GM23338 (cell line): Measurements from ENCODE around the gene NSL1. TPM values are rescaled to one million over a fixed set of nuclear protein-coding genes. Genes with fewer than 3 reads are reported as not detected.

Source experiments
- ATAC-seq: fragments of 200-7000 bp; cut with Tn5 transposase; 3 replicates; pipeline ENCODE4 v1.9.1; 2020
- DNase-seq: peaks from one replicate; pipeline ENCODE4 v3.0.0-alpha.2; 2015; ENCODE audit warnings: low spot score
- H2AFZ ChIP-seq: fragments of 200-600 bp; sonication (generic); 2 replicates; pipeline ENCODE4 v1.8.0; 2016; ENCODE audit warnings: antibody characterized with exemption, mild to moderate bottlenecking, moderate library complexity
- H3F3A ChIP-seq: fragments of 200-600 bp; sonication (generic); replicated peaks from 2 replicates; pipeline ENCODE4 v1.8.0; 2017; ENCODE audit warnings: antibody characterized with exemption, mixed run types, low read depth
- H3K27ac ChIP-seq: fragments of 200-600 bp; sonication (generic); 2 replicates; pipeline ENCODE4 v1.6.1; 2016; ENCODE audit warnings: low read depth
- H3K27me3 ChIP-seq: fragments of 200-600 bp; sonication (generic); 2 replicates; pipeline ENCODE4 v1.8.0; 2016; ENCODE audit warnings: mild to moderate bottlenecking, mixed run types, moderate library complexity; ENCODE audit not compliant: insufficient read depth
- H3K36me3 ChIP-seq: fragments of 200-600 bp; sonication (generic); 2 replicates; pipeline ENCODE4 v1.8.0; 2016; ENCODE audit warnings: mild to moderate bottlenecking; ENCODE audit not compliant: insufficient read depth
- H3K4me1 ChIP-seq: fragments of 200-600 bp; sonication (generic); 2 replicates; pipeline ENCODE4 v1.8.0; 2016; ENCODE audit warnings: mild to moderate bottlenecking, moderate library complexity; ENCODE audit not compliant: insufficient read depth
- H3K4me2 ChIP-seq: fragments of 200-600 bp; sonication (generic); 2 replicates; pipeline ENCODE4 v1.7.1; 2017; ENCODE audit warnings: mixed run types
- H3K4me3 ChIP-seq: fragments of 200-600 bp; sonication (generic); 2 replicates; pipeline ENCODE4 v1.6.1; 2016; ENCODE audit warnings: mixed run types
- H3K79me2 ChIP-seq: fragments of 200-600 bp; sonication (generic); replicated peaks from 2 replicates; pipeline ENCODE4 v1.8.0; 2017; ENCODE audit warnings: mild to moderate bottlenecking; ENCODE audit not compliant: insufficient read depth
- H3K9me2 ChIP-seq: fragments of 200-600 bp; sonication (generic); 2 replicates; pipeline ENCODE4 v1.8.0; 2017; ENCODE audit not compliant: insufficient read depth
- H4K20me1 ChIP-seq: fragments of 200-600 bp; sonication (generic); replicated peaks from 2 replicates; pipeline ENCODE4 v1.8.0; 2017; ENCODE audit warnings: mild to moderate bottlenecking; ENCODE audit not compliant: insufficient read depth
- H3K27ac Mint-ChIP-seq: 2 replicates; pipeline ENCODE4 v1.8.0; 2020; ENCODE audit warnings: inconsistent platforms, mild to moderate bottlenecking, moderate library complexity, mixed read lengths
- H3K27me3 Mint-ChIP-seq: 3 replicates; pipeline ENCODE4 v1.8.0; 2022; ENCODE audit warnings: low read depth, mild to moderate bottlenecking, moderate library complexity, mixed read lengths, inconsistent platforms; ENCODE audit not compliant: insufficient read depth, poor library complexity
- H3K36me3 Mint-ChIP-seq: 3 replicates; pipeline ENCODE4 v1.8.0; 2021; ENCODE audit warnings: low read depth, mild to moderate bottlenecking, inconsistent platforms, moderate library complexity, mixed read lengths
- H3K4me1 Mint-ChIP-seq: 3 replicates; pipeline ENCODE4 v1.8.0; 2020; ENCODE audit warnings: mild to moderate bottlenecking, inconsistent platforms, mixed read lengths
- H3K4me3 Mint-ChIP-seq: 3 replicates; pipeline ENCODE4 v1.8.0; 2021; ENCODE audit warnings: moderate library complexity, mild to moderate bottlenecking, inconsistent platforms, mixed read lengths
- H3K9me3 Mint-ChIP-seq: 3 replicates; pipeline ENCODE4 v1.8.0; 2020; ENCODE audit warnings: moderate library complexity, mild to moderate bottlenecking, inconsistent platforms, mixed read lengths
- CREB1 ChIP-seq: fragments of 250-450 bp; sonication (Bioruptor Pico); IDR thresholded peaks from 2 replicates; pipeline ENCODE4 v1.5.0; 2020; ENCODE audit warnings: low read depth, mild to moderate bottlenecking, moderate library complexity
- CTCF ChIP-seq, 2 experiments: fragments of 200-600 bp in 1 of 2; sonication (generic) in 1 of 2; conservative IDR thresholded peaks; 2 replicates each; pipeline versions ENCODE4 v1.5.1 to v1.6.1; 2016 to 2017; ENCODE audit warnings: antibody characterized with exemption in 2 of 2, low read depth in 2 of 2, mild to moderate bottlenecking in 2 of 2, moderate library complexity in 1 of 2
- EZH2 ChIP-seq: fragments of 200-600 bp; sonication (generic); IDR thresholded peaks from one replicate; pipeline ENCODE4 v1.8.0; 2017; ENCODE audit warnings: antibody characterized with exemption, mild to moderate bottlenecking, low read depth; ENCODE audit not compliant: unreplicated experiment
- EZH2phosphoT487 ChIP-seq: fragments of 200-600 bp; sonication (generic); IDR thresholded peaks from one replicate; pipeline ENCODE4 v1.8.1; 2018; ENCODE audit warnings: antibody characterized with exemption; ENCODE audit not compliant: unreplicated experiment
- JUNB ChIP-seq: IDR thresholded peaks from one replicate; pipeline ENCODE4 v1.6.1; 2016; ENCODE audit warnings: antibody characterized with exemption; ENCODE audit not compliant: unreplicated experiment
- NANOG ChIP-seq: IDR thresholded peaks from 2 replicates; pipeline ENCODE4 v1.6.1; 2016; ENCODE audit warnings: antibody characterized with exemption, borderline replicate concordance
- POLR2AphosphoS5 ChIP-seq: IDR thresholded peaks from 2 replicates; pipeline ENCODE4 v1.6.1; 2016; ENCODE audit warnings: antibody characterized with exemption, low read depth
- STAT1 ChIP-seq: IDR thresholded peaks from one replicate; pipeline ENCODE4 v1.6.1; 2016; ENCODE audit warnings: antibody characterized with exemption; ENCODE audit not compliant: unreplicated experiment
- ZNF114 ChIP-seq: fragments of 250-450 bp; sonication (Bioruptor Pico); IDR thresholded peaks from 2 replicates; pipeline ENCODE4 v1.5.0; 2020; ENCODE audit warnings: mild to moderate bottlenecking, moderate library complexity
- ZNF331 ChIP-seq: fragments of 250-450 bp; sonication (Bioruptor Pico); IDR thresholded peaks from 2 replicates; pipeline ENCODE4 v1.5.0; 2020; ENCODE audit warnings: low read depth, mild to moderate bottlenecking, moderate library complexity
- ZNF462 ChIP-seq: fragments of 250-450 bp; sonication (Bioruptor Pico); IDR thresholded peaks from 2 replicates; pipeline ENCODE4 v1.5.0; 2020; ENCODE audit warnings: mild to moderate bottlenecking, moderate library complexity
- polyA plus RNA-seq: library from polyadenylated mRNA; unstranded; fragments of >200 nt; fragmentation: Nextera tagmentation; extraction: Ambion mirVana; gene quantifications from 2 replicates; pipeline ENCODE4 v1.2.1, GENCODE V29; 2016
- total RNA-seq: library from RNA; depleted of rRNA; stranded (reverse); fragments of >200 nt; shearing (Covaris generic); gene quantifications from 2 replicates; pipeline ENCODE4 v1.2.3, GENCODE V29; 2014
- TF ChIP-seq, protein P1 (sequence below): IDR thresholded peaks from 2 replicates; pipeline ENCODE4 v1.6.1; 2016; ENCODE audit warnings: antibody characterized with exemption
- TF ChIP-seq, protein P2 (sequence below): IDR thresholded peaks from one replicate; pipeline ENCODE4 v1.6.1; 2018; ENCODE audit warnings: antibody characterized with exemption; ENCODE audit not compliant: unreplicated experiment

Gene NSL1
- total and polyA plus RNA-seq, 2 experiments from 2014 or later: 96.8 to 102 TPM

DNA sequence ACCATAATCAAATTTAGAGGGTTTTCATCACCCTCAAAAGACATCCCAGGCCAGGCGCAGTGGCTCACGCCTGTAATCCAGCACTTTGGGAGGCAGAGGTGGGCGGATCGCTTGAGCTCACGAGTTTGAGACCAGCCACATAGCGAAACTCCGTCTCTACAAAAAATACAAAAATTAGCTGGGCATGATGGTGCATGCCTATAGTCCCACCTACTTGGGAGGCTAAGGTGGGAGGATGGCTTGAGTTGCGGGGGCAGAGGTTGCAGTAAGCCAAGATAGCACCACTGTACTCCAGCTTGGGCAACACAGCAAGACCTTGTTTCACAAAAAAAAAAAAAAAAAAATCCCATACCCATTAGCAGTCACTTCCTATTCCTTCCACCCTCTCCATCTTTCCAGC lies 58.5 kb downstream of the NSL1 start:
- no peak overlapping the region for H3K4me2 ChIP-seq
- no peaks in the 10 kb centered on the region for H3K9me3 Mint-ChIP-seq
- H3K4me3 Mint-ChIP-seq: no peak overlapping the region

More for the DNA sequence above, 58.5 kb downstream of the NSL1 start:
- Histone ChIP-seq H3K79me2 (no peaks in the 10 kb centered on the region), H2AFZ (no peak overlapping the region), H3K4me1 (no peaks in the 10 kb centered on the region), H3F3A (no peaks in the 10 kb centered on the region), H3K36me3 (no peaks in the 10 kb centered on the region), H3K9me2 (no peaks in the 10 kb centered on the region), H3K4me3 (no peak overlapping the region), H4K20me1 (no peaks in the 10 kb centered on the region), H3K27me3 (no peaks in the 10 kb centered on the region), H3K27ac (no peak overlapping the region)
- Mint-ChIP-seq H3K36me3 (peaks cover 3% of the 10 kb centered on the region; the same call in 1 of the 3 replicates), H3K27me3 (no peaks in the 10 kb centered on the region), H3K27ac (no peak overlapping the region), H3K4me1 (no peaks in the 10 kb centered on the region; the same call in 2 of the 3 replicates)
- DNase-seq (no peak), ATAC-seq (no peak)
- TF ChIP-seq EZH2phosphoT487: no peak
- TF ChIP-seq ZNF114 (CRISPR knock-in tag): no peak
- TF ChIP-seq CREB1: no peak
- no peak for TF ChIP-seq CTCF (conservative IDR thresholded peaks at IDR 0.05; ENCODE audit: low read depth in 2 of 2)
- no peak for TF ChIP-seq NANOG
- no peak for TF ChIP-seq POLR2AphosphoS5
- no peak for TF ChIP-seq JUNB
- no peak for TF ChIP-seq ZNF331 (CRISPR knock-in tag)
- TF ChIP-seq, protein P1, sequence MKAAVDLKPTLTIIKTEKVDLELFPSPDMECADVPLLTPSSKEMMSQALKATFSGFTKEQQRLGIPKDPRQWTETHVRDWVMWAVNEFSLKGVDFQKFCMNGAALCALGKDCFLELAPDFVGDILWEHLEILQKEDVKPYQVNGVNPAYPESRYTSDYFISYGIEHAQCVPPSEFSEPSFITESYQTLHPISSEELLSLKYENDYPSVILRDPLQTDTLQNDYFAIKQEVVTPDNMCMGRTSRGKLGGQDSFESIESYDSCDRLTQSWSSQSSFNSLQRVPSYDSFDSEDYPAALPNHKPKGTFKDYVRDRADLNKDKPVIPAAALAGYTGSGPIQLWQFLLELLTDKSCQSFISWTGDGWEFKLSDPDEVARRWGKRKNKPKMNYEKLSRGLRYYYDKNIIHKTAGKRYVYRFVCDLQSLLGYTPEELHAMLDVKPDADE: no peak
- TF ChIP-seq, protein P2, sequence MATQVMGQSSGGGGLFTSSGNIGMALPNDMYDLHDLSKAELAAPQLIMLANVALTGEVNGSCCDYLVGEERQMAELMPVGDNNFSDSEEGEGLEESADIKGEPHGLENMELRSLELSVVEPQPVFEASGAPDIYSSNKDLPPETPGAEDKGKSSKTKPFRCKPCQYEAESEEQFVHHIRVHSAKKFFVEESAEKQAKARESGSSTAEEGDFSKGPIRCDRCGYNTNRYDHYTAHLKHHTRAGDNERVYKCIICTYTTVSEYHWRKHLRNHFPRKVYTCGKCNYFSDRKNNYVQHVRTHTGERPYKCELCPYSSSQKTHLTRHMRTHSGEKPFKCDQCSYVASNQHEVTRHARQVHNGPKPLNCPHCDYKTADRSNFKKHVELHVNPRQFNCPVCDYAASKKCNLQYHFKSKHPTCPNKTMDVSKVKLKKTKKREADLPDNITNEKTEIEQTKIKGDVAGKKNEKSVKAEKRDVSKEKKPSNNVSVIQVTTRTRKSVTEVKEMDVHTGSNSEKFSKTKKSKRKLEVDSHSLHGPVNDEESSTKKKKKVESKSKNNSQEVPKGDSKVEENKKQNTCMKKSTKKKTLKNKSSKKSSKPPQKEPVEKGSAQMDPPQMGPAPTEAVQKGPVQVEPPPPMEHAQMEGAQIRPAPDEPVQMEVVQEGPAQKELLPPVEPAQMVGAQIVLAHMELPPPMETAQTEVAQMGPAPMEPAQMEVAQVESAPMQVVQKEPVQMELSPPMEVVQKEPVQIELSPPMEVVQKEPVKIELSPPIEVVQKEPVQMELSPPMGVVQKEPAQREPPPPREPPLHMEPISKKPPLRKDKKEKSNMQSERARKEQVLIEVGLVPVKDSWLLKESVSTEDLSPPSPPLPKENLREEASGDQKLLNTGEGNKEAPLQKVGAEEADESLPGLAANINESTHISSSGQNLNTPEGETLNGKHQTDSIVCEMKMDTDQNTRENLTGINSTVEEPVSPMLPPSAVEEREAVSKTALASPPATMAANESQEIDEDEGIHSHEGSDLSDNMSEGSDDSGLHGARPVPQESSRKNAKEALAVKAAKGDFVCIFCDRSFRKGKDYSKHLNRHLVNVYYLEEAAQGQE: no peak
- TF ChIP-seq STAT1: no peak
- TF ChIP-seq ZNF462: no peak
- no peak for TF ChIP-seq EZH2
